Measurements from ENCODE around the gene RABGAP1L.
"Not testable (repeated sequence)": the region's sequence is repeated elsewhere in the genome, so short reads cannot be mapped to it uniquely, and the experiment has no call there.

Gene RABGAP1L

DNA sequence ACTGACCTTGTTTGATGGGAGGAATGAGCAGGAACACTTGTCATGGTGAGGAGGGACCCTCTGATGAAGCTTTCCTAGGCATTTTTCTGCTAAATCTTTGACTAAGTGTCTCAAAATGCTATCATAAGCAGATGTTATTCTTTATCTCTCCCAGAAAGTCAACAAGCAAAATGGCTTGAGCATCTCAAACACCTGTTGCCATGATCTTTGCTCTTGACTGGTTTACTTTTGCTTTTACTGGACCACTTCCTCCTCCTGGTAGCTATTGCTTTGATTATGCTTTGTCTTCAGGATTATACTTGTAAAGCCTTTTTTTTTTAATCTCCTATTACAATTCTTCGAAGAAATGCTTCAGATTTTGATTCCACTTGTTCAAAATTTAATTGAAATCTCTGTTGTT is 445.9 kb downstream of the RABGAP1L start:
- H3K27me3 ChIP-seq (replicated peaks; ENCODE audit: control insufficient read depth, insufficient read depth, low read length): no peaks in the 10 kb centered on the region
- peak; percentile 11 for DNase-seq (ENCODE audit: extremely low read depth, insufficient read length)
- TF ChIP-seq, protein P1, sequence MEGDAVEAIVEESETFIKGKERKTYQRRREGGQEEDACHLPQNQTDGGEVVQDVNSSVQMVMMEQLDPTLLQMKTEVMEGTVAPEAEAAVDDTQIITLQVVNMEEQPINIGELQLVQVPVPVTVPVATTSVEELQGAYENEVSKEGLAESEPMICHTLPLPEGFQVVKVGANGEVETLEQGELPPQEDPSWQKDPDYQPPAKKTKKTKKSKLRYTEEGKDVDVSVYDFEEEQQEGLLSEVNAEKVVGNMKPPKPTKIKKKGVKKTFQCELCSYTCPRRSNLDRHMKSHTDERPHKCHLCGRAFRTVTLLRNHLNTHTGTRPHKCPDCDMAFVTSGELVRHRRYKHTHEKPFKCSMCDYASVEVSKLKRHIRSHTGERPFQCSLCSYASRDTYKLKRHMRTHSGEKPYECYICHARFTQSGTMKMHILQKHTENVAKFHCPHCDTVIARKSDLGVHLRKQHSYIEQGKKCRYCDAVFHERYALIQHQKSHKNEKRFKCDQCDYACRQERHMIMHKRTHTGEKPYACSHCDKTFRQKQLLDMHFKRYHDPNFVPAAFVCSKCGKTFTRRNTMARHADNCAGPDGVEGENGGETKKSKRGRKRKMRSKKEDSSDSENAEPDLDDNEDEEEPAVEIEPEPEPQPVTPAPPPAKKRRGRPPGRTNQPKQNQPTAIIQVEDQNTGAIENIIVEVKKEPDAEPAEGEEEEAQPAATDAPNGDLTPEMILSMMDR (IDR thresholded peaks at IDR 0.05; ENCODE audit: insufficient read depth, low read length, poor library complexity, severe bottlenecking): no peak

DNA sequence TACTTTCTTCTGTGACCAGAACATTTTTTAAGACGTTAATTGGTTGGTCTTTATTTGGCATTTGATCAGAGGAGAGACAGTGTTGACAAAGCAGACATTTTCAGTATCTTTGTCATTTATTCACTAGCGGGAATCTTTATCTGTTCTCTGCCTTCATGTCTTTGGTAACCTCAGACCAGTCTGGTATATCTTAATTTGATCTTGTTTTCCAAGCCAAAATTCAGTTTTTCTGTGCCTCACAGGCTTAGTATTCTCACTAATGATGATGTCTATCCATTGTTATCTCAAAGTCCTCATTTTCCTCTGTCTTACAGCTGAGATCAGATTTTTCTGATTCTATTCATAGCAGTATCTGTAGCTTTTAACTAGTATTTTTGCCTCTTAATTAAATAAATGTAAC is 447.2 kb downstream of the RABGAP1L start:
- DNase-seq (ENCODE audit: extremely low read depth, insufficient read length): no peak
- Histone ChIP-seq H3K27me3 (replicated peaks; ENCODE audit: control insufficient read depth, insufficient read depth, low read length) (no peaks in the 10 kb centered on the region), H3K36me3 (ENCODE audit: control insufficient read depth, insufficient read depth, low read length) (peaks cover 5% of the 10 kb centered on the region), H3K4me3 (replicated peaks; ENCODE audit: low read depth, low read length) (no peak overlapping the region)
- TF ChIP-seq, protein P1 (IDR thresholded peaks at IDR 0.05; ENCODE audit: insufficient read depth, low read length, poor library complexity, severe bottlenecking): no peak

More for the DNA sequence above, 445.9 kb downstream of the RABGAP1L start:
- H3K36me3 ChIP-seq (ENCODE audit: control insufficient read depth, insufficient read depth, low read length): peaks cover 10% of the 10 kb centered on the region
- no peak overlapping the region for H3K4me3 ChIP-seq (replicated peaks; ENCODE audit: low read depth, low read length)

DNA sequence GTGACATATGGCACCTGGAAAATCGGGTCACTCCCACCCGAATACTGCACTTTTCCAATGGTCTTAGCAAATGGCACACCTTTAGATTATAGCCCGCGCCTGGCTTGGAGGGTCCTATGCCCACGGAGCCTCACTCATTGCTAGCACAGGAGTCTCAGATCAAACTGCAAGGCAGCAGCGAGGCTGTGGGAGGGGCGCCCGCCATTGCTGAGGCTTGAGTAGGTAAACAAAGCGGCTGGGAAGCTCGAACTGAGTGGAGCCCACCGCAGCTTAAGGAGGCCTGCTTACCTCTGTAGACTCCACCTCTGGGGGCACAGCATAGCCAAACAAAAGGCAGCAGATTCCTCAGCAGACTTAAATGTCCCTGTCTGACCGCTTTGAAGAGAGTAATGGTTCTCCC is 458.6 kb downstream of the RABGAP1L start:
- not testable (repeated sequence) for H3K27me3 ChIP-seq (replicated peaks; ENCODE audit: control insufficient read depth, insufficient read depth, low read length); DNase-seq (ENCODE audit: extremely low read depth, insufficient read length); H3K4me3 ChIP-seq (replicated peaks; ENCODE audit: low read depth, low read length); H3K36me3 ChIP-seq (ENCODE audit: control insufficient read depth, insufficient read depth, low read length)

DNA sequence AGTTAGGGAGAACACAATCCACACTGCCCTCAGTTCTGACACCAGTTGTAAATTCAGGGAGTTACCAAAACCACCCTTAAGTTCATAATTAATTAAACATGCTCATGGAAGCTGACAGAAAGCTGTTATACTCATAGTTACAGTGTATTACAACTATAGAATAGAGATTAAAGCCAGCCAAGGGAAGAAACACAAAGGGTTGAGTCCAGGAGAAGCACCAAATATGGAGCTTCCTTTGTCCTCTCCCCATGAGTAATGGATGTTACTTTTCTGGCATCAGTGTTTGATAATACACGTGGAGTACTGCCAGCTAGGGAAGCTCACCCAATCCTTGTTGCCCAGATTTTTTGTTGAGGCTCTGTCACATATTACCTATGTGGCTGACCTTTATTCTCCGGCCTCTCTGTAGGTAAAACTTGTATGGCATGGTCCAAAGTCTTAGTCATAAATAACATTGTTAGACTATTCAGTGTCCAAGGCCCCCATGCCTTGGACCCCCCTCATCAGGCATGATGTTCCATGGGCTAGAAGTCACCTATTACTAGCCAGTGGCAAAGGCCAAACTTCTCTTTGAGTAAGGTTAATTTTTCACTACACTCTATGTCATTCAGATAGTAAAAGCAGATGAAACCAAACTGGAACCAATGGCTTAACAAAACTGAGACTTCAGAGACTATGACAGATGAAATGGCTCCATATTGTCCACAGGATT is 464.2 kb downstream of the RABGAP1L start:
- Histone ChIP-seq H3K4me3 (replicated peaks; ENCODE audit: low read depth, low read length) (no peak overlapping the region), H3K36me3 (ENCODE audit: control insufficient read depth, insufficient read depth, low read length) (no peaks in the 10 kb centered on the region), H3K27me3 (replicated peaks; ENCODE audit: control insufficient read depth, insufficient read depth, low read length) (no peaks in the 10 kb centered on the region)
- no peak for DNase-seq (ENCODE audit: extremely low read depth, insufficient read length)
- TF ChIP-seq, protein P1 (IDR thresholded peaks at IDR 0.05; ENCODE audit: insufficient read depth, low read length, poor library complexity, severe bottlenecking): no peak

DNA sequence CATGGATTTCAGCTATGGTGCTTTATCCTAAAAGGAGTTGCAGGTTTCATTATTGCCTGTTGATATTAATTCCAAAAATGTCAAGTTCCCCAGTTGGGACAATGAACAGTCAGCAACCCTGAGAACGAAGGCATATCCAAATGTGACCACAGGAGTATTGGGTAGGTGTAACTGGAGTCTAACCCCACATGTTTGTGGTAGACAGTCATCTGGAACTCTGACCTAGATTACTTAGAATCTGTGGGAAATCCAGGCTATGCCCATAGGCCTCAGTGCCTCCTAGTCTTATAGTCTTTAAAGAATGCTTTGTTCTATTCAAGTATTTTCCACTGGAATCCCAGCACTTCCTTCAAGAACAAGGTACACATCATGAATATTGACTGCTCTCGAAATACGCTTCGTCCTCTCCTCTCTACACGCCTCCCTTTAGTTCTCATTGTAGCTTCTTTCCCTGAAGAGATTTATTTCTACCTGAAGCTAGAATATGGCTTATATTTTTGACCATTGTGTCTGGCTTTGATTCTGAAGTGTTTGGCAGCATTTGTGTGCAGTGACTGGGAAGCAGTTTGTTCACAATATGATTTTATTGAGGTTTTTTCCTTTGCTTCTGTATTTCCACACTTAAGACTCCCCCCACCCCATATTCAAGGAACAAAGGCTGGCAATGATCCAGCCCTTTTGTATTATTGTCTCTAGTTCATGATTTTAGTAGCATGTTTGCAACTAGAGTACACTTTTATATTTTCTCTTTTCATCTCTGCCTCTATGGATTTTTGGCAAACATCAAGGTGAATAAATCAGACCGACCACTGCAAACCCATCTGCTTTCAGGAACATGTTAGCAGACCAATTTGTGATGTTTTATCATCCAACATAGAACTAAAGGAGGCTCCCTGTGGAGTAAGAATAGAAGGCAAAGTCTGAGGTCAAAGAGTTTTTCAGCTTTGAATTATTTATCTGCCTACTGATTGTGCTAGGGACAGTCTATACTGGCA is 467.0 kb downstream of the RABGAP1L start:
- DNase-seq (ENCODE audit: extremely low read depth, insufficient read length): no peak
- TF ChIP-seq, protein P1 (IDR thresholded peaks at IDR 0.05; ENCODE audit: insufficient read depth, low read length, poor library complexity, severe bottlenecking): no peak
- H3K27me3 ChIP-seq (replicated peaks; ENCODE audit: control insufficient read depth, insufficient read depth, low read length): no peaks in the 10 kb centered on the region
- H3K4me3 ChIP-seq (replicated peaks; ENCODE audit: low read depth, low read length): no peak overlapping the region
- H3K36me3 ChIP-seq (ENCODE audit: control insufficient read depth, insufficient read depth, low read length): no peaks in the 10 kb centered on the region

DNA sequence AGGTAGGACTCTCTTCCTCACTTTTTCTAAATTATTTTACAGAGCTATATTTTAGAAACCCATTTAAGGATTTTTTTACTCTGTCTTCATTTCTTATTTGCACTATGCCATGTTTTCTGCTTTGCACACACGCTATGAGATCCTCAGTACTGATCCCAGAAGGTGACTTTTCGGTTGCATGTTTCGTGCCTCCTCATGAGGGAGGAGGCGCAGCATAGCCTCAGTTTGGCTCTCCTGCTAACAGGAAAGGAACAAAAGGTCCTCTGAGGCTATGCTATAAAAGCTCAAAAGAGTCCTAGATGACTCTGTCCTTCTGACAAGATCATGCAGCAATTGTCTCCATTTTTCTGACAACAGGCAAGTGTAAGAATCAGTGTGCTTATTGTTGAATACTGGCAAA is 478.2 kb downstream of the RABGAP1L start:
- Histone ChIP-seq H3K36me3 (ENCODE audit: control insufficient read depth, insufficient read depth, low read length) (peaks cover 3% of the 10 kb centered on the region), H3K4me3 (replicated peaks; ENCODE audit: low read depth, low read length) (no peak overlapping the region), H3K27me3 (replicated peaks; ENCODE audit: control insufficient read depth, insufficient read depth, low read length) (no peaks in the 10 kb centered on the region)
- no peak for DNase-seq (ENCODE audit: extremely low read depth, insufficient read length)
- TF ChIP-seq, protein P1 (IDR thresholded peaks at IDR 0.05; ENCODE audit: insufficient read depth, low read length, poor library complexity, severe bottlenecking): no peak

Measured in GM06990 (cell line).